NB4 (cell line): ENCODE measurements around the gene AMBN.

Experiments
- DNase-seq: peaks from one replicate; pipeline ENCODE4 v3.0.0; 2010; ENCODE audit warnings: low read depth
- H3K4me3 ChIP-seq: one replicate; pipeline ENCODE4 v1.5.1; 2011; ENCODE audit warnings: mild to moderate bottlenecking, low read depth, low read length, moderate library complexity
- MYC ChIP-seq: IDR thresholded peaks from 2 replicates; pipeline ENCODE4 v1.6.1; 2011; ENCODE audit warnings: low read depth, low read length
- POLR2A ChIP-seq: IDR thresholded peaks from 2 replicates; pipeline ENCODE4 v1.6.1; 2011; ENCODE audit warnings: mild to moderate bottlenecking; ENCODE audit not compliant: insufficient read length; ENCODE audit errors: extremely low read depth
- TF ChIP-seq, protein P1 (sequence below): IDR thresholded peaks from 2 replicates; pipeline ENCODE4 v1.6.1; 2011; ENCODE audit warnings: low read depth, low read length
- TF ChIP-seq, protein P2 (sequence below): IDR thresholded peaks from one replicate; pipeline ENCODE4 v1.5.1; 2012; ENCODE audit warnings: low read depth, low read length

AMBN gene

DNA sequence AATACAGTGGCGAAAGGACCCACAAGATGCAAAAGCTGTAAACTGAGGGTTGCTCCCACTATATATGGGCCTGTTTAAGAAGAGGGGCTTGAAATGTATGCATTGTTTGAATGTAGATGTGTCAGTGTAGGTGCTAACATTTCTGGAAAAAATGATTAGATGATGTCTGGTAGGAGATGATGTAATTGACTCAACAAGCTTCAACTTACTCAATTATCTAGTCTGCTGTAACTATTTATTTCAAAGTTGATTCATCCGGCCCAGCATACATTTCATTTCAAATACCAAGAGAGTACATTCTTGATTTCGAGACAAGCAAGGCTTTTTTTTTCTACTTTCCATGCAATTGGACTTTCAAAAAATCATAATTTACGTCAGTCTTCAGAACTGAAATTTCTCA is 27.2 kb downstream of the AMBN start:
- no peak for DNase-seq
- no peak for TF ChIP-seq MYC
- no peak overlapping the region for H3K4me3 ChIP-seq

DNA sequence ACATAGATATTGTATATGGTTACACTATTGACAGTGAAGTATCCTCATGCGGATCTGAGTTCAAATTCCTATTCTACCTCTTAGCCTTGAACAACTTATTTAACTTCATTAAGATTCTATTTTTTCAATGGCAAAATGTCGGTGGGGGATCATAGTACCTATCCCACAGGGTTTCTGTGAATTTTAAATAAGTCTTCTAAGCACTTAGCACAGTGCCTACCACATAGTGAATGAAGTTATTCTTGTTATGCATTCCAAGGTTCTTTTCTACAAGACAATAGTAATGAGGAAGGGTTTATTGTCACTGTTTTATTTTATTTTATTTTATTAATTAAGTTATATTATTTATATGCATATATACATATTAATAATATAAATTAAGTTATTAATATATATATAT is 27.7 kb downstream of the AMBN start:
- no peak for TF ChIP-seq POLR2A
- no peak for TF ChIP-seq MYC
- TF ChIP-seq, protein P1, sequence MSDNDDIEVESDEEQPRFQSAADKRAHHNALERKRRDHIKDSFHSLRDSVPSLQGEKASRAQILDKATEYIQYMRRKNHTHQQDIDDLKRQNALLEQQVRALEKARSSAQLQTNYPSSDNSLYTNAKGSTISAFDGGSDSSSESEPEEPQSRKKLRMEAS = no peak
- TF ChIP-seq, protein P2, sequence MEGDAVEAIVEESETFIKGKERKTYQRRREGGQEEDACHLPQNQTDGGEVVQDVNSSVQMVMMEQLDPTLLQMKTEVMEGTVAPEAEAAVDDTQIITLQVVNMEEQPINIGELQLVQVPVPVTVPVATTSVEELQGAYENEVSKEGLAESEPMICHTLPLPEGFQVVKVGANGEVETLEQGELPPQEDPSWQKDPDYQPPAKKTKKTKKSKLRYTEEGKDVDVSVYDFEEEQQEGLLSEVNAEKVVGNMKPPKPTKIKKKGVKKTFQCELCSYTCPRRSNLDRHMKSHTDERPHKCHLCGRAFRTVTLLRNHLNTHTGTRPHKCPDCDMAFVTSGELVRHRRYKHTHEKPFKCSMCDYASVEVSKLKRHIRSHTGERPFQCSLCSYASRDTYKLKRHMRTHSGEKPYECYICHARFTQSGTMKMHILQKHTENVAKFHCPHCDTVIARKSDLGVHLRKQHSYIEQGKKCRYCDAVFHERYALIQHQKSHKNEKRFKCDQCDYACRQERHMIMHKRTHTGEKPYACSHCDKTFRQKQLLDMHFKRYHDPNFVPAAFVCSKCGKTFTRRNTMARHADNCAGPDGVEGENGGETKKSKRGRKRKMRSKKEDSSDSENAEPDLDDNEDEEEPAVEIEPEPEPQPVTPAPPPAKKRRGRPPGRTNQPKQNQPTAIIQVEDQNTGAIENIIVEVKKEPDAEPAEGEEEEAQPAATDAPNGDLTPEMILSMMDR = no peak
- H3K4me3 ChIP-seq = no peak overlapping the region
- DNase-seq = no peak

DNA sequence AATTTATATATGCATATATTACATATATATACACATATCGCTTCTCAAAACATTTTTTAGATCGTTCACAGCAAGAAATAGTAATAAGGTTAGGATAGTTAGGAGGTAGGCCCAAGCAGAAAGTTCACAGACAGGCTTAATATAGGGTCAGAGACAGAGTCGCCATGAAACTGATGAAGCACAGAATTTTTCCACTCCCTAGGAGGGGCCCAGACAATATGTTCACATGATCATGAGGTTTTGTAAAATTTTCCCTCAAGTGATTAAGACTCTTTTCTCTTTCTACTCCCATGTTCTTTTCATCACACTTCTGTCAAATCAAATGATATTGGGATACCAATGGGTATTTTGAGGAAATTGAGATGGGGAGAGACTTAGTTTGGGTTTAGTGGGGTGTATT is 31.3 kb downstream of the AMBN start:
- H3K4me3 ChIP-seq = no peak overlapping the region
- TF ChIP-seq MYC (no peak), POLR2A (no peak)
- DNase-seq = no peak

DNA sequence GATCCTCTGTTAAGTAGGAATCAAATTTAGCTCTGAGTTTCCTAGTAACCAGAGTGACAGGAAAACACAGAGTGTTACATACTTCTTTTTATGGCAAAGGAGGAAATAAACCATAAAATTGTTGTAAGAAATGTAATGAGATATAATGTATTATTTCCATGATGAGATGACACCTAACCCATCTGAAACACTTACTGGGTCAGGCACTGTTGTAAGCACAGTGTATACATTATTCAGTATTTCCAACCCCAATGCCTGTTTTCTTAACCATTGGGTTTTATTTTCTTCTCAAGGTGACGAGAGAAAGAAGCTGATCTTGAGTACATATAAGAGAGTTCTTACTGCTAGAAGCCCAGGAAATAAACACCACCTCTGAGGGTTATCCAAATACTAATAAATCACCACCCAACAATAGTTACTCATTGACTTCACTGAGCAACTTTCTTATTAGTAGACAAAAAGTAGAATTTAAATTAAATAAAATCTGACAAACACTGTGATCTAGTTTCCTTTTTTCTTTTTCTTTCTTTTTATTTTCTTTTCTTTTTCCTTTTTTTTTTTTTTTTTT is 32.3 kb downstream of the AMBN start:
- H3K4me3 ChIP-seq = no peak overlapping the region
- TF ChIP-seq POLR2A (no peak), MYC (no peak)
- TF ChIP-seq, protein P2 = no peak
- TF ChIP-seq, protein P1 = no peak
- no peak for DNase-seq

DNA sequence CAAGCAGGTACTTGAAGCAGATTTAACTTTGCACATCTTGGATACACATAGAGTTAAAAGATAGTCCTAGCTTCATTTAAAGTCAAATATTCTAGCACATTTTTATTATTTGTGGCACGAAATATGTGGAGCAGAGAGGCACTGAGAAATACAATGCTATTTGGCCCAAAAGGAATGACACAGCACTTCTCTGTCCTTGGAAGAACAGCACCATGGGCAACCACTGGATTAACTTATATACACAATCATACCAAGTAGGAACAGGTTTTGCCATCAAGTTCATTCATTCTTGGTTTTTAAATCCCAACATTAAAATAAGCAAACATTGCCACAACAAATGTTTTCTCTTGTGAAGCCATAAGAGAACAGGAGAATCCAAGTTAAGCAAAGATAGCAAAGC is 35.6 kb downstream of the AMBN start:
- DNase-seq = no peak
- H3K4me3 ChIP-seq = no peak overlapping the region
- TF ChIP-seq POLR2A (no peak), MYC (no peak)
- TF ChIP-seq, protein P2 = no peak
- TF ChIP-seq, protein P1 = no peak

DNA sequence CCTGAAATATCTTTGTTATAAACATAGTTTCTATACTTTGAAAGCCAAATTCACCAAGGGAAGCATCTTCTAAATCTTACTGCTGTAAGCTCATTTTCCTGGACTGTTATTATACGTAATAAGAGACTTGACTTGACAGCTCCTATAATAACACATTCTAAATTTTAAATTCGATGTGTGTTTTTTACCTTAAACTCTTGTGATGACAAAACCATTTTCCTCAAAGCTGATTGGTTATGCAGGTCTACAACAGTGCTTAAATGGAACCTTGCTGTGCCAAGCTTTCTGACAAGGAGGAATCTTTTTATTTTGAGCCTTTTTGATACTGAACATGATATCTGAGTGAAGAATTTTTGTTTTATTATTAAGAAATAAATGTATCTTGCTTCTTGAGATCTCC is 36.4 kb downstream of the AMBN start, which contains the start of gene ENAM:
Gene ENAM, plus strand, starts transcription at position 301 of the 400 bp plus-strand sequence. CDS start 757 bp downstream, outside the sequence.
- TF ChIP-seq MYC (no peak), POLR2A (no peak)
- TF ChIP-seq, protein P2 = no peak
- TF ChIP-seq, protein P1 = no peak
- no peak for DNase-seq
- H3K4me3 ChIP-seq = no peak within 1 kb of the TSS

DNA sequence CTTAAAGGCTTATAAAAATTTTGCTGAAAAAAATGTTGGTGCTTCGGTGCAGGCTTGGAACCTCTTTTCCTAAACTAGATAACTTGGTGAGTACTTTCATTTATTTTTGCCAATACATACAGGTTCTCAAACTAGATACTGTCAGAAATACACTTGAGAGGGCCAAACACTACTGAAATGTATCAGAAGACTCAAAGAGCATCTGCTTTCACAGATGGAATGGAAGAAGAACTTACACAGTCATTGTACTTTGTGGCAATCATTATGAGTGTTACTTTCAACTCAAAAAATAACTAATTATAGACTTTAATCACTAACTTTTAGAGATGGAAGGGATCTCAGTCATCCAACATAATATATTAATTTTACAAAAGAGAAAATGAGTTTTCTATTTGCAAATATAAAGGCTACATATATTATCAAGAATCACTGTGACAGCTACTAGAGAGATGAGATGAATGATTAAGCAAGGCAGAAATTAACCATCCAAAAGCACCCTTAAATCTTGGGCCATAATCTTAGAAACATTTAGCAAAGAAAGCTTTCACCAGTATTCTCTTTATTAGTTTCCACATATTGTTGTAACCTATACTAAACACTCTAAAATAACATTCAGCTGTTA is 37.5 kb downstream of the AMBN start:
- no peak overlapping the region for H3K4me3 ChIP-seq
- DNase-seq = no peak
- TF ChIP-seq MYC (no peak), POLR2A (no peak)
- TF ChIP-seq, protein P1 = no peak
- TF ChIP-seq, protein P2 = no peak
